ENCODE results near the gene PLXNA2.

- TF ChIP-seq POLR2A (IDR thresholded peaks at IDR 0.05) (no peak), EP300 (IDR thresholded peaks at IDR 0.05) (no peak), CTCF (IDR thresholded peaks at IDR 0.05) (no peak), POLR2AphosphoS5 (IDR thresholded peaks at IDR 0.05) (no peak)
Observed at GRCh38 chr1:208242941-208243526, 1.1 kb downstream of the PLXNA2 start.
